ENCODE data around the gene EVA1B. TPM values are rescaled to one million over a fixed set of nuclear protein-coding genes. Genes with fewer than 3 reads are reported as not detected.

The EVA1B gene
- total and polyA plus RNA-seq, 10 of the 15 experiments (the other 5 are each of a cell fraction or from before 2014, with no cell fraction given) = 0.15 to 6.4 (median 3.0) TPM; not detected in 2

GRCh38 chr1:36330940-36331339, 7.5 kb upstream of the EVA1B start:
- H3K36me3 ChIP-seq (ENCODE audit: control insufficient read depth in 2 of 2, insufficient read depth in 2 of 2, low read length in 1 of 2) = no peaks in the 10 kb centered on the region
- no peaks in the 10 kb centered on the region for H3K27me3 ChIP-seq (replicated peaks in 1 of 2; ENCODE audit: control insufficient read depth in 2 of 2, insufficient read depth in 2 of 2, low read length in 1 of 2)
- no peak overlapping the region for H3K4me3 ChIP-seq
- H2AFZ ChIP-seq (ENCODE audit: control insufficient read depth, low read depth, low read length) = no peak overlapping the region
- no peak overlapping the region for H3K27ac ChIP-seq (ENCODE audit: control insufficient read depth, insufficient read depth)
- no peak overlapping the region for H3K9ac ChIP-seq (ENCODE audit: control insufficient read depth, insufficient read depth, low read length)
- H3K9me3 ChIP-seq (replicated peaks; ENCODE audit: control insufficient read depth, insufficient read depth, low read length) = no peaks in the 10 kb centered on the region
- intact Hi-C loops (cut with micrococcal nuclease; ENCODE audit: unreplicated experiment) = no loop called here
- ATAC-seq (no peak), DNase-seq (ENCODE audit: low read depth, low spot score) (no peak), FAIRE-seq (no peak)
- in situ Hi-C loops (cut with MboI) = no loop called here
- SMC1A ChIA-PET (ENCODE audit: uncharacterized antibody, unreplicated experiment) = no interaction called here
- no peak overlapping the region for H3K4me2 ChIP-seq (ENCODE audit: control insufficient read depth, insufficient read depth)
- WGBS (ENCODE audit: insufficient coverage, insufficient replicate concordance, low lambda C conversion rate, missing lambda C conversion rate) = 68% methylated on average over 15 of the region's 15 CpGs
- H4K20me1 ChIP-seq (ENCODE audit: control insufficient read depth, insufficient read depth) = no peaks in the 10 kb centered on the region
- BruUV-seq (replicated peaks) = no TSS peak
- H3K79me2 ChIP-seq (ENCODE audit: control insufficient read depth, insufficient read depth, low read length) = no peaks in the 10 kb centered on the region
- POLR2A ChIA-PET = no interaction called here
- RAD21 ChIA-PET (ENCODE audit: unreplicated experiment) = no interaction called here
- H3K4me1 ChIP-seq (ENCODE audit: control insufficient read depth, insufficient read depth, low read length) = no peaks in the 10 kb centered on the region
- CTCF ChIA-PET = no interaction called here
- TF ChIP-seq HDGF (IDR thresholded peaks at IDR 0.05) (no peak), SIN3A (IDR thresholded peaks at IDR 0.05; ENCODE audit: low read depth, low read length) (no peak), BMI1 (IDR thresholded peaks at IDR 0.05; ENCODE audit: borderline replicate concordance) (no peak), HSF1 (IDR thresholded peaks at IDR 0.05; ENCODE audit: low read depth, low read length) (no peak), POLR2AphosphoS2 (IDR thresholded peaks at IDR 0.05; ENCODE audit: low read depth, low read length) (no peak), ZNF24 (IDR thresholded peaks at IDR 0.05) (no peak), ZNF592 (IDR thresholded peaks at IDR 0.05) (no peak), FOXK2 (IDR thresholded peaks at IDR 0.05) (no peak), KDM1A (IDR thresholded peaks at IDR 0.05; ENCODE audit: borderline replicate concordance) (no peak), USF2 (IDR thresholded peaks at IDR 0.05; ENCODE audit: borderline replicate concordance, low read depth, low read length) (no peak), PAX5 (IDR thresholded peaks at IDR 0.05; ENCODE audit: borderline replicate concordance, low read depth, low read length) (no peak), SPI1 (IDR thresholded peaks at IDR 0.05; ENCODE audit: borderline replicate concordance, insufficient read depth, low read depth, low read length) (no peak), SKIL (IDR thresholded peaks at IDR 0.05; ENCODE audit: low read depth, poor library complexity, severe bottlenecking) (no peak)

All from GM12878 (cell line).